HG03139 (cell line): ENCODE measurements around the gene RAP1B.

Source experiments
- ATAC-seq: cut with Tn5 transposase; IDR thresholded peaks from one replicate; pipeline ENCODE4 v1.9.1; 2021; ENCODE audit not compliant: unreplicated experiment

The RAP1B gene

DNA sequence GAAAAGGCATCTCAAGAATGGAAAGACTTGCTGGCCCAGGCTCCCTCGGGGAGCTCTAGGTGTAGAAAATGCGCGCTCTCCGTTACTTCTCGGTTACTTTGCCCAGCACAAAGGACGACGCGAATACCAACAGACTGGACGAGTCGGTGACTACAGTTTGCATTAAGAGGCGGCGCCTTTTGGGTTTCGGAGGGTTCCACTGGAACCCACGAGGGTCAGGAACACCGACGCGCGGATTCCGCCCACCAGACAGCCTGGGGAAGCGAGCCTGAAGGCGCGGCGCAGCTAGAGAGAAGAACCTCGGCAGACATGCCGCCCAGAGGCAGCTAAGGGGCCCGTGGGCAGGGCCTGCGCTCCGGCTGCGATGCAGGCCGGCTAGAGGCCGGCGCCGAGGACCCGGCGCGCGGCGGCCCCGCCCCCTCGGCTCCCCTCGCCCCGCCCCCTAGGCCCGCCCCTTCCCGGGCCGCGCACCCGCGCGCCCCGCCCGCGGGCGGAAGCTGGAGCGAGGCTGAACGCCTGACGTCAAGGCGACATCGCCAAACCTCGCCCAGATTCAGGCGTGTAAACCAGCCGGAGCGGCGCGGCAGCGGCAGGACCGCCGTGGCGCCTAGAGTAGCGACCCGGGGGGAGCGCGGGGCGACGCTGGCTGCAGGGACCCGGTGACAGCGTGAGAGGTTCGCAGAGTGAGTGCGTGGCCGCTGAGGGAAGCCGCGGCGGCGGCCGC is at the start of gene RAP1B:
RAP1B (plus strand) TSS at position 530 of the 724 bp plus-strand sequence. CDS start 37,826 bp downstream, outside the sequence.
- ATAC-seq: peak; percentile 75

DNA sequence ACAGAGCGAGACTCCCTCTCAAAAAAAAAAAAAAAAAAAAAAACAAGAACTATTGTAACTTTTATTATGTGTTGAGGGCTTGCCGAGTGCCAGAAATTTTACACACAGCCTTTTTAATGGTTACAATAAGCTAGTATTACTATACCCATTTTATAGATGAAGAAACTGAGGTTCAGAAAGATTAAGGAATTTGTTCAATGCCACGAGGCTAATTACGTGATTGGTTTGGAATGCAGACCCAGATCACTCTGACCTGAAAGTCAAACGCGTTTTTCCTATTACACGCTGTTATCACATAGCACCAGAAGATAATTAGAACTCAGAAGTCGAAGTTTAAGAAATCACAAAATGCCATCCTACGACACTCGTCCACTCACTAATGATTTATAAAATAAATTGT is 48.9 kb upstream of the RAP1B start:
- no peak for ATAC-seq

DNA sequence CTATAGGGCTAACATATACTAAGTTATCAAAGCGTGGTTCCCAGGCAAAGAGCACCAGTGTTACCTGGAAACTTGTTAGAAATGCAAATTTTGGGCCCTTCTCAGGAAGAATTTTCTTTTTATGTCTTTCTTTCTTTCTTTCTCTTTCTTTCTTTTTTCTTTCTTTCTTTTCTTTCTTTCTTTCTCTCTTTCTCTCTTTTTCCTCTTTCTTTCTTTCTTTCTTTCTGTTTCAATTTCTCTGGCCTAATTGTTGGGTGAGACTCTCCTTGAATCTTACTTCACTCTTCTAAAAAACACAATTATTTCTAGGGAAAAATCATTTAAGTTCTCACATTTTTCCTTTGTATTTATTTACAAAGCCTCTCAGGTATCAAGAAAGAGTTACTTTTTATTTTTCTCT is 46.5 kb upstream of the RAP1B start:
- ATAC-seq: no peak

DNA sequence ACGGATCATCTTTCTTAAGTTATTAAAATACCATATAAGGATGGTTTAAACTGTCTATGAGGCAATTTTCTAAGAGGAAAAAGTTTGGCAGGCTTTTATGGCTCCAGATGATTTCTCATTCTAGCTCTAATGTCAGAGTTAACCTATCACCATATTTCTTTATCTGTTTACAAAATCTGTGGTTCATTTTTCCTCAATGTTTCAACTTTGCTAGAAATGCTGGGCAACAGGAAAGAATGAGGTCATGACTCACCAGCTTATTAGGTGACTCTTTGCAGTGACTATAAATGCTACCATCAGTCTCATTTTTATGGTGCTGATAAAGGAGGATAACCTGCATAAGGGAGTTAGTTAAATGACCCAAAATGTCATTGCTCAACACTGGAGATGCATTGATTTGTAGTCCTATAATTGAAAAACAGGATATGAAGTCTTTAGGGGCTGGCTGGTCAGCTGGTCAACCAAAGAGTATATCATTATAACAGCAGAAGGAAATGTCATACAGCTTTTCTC is 45.3 kb upstream of the RAP1B start:
- no peak for ATAC-seq

DNA sequence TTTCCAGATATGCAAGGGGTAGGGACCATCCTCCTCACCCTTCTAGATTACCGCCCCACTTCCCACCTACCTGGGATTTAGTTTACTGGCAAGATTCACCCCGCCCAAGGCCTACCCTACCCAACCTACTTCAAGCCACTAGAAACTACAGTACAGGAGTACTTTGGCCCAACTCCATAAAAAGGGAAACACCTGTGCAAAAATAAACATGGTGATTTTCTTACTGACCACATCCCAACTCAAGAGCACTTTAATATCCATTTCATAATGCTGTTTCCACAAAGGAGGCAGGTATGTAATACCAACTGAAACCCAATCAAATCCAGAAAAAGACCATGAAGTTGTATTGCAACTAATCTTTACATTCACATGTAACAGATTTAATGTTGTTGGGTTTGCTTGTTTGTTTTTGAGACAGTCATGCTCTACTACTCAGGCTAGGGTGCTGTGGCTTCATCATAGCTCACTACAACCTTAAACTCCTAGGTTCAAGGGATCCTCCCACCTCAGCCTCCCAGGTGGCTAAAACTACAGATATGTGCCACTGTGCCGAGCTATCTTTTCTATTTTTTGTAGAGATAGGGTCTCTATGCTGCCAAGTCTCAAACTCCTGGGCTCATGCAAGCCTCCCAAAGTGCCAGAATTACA is 41.7 kb upstream of the RAP1B start:
- no peak for ATAC-seq

DNA sequence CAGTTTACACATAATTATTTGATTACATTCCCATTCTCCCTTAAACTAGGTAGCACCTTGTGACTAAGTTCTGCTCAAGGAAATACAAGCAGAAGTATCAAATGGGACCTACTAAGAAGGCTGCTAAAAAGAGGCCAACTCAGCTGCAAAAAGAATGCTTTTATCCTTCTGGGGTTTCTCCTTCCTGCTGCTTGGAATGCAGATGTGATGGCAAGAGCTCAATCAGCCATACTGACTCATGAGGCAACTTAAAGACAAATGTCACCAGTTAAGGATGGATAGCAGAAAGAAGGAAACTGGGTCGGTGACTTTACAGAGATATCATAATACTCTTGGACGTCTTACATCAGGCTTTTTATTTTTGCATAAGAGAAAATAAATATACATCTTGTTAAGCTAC is 38.0 kb upstream of the RAP1B start:
- no peak for ATAC-seq

DNA sequence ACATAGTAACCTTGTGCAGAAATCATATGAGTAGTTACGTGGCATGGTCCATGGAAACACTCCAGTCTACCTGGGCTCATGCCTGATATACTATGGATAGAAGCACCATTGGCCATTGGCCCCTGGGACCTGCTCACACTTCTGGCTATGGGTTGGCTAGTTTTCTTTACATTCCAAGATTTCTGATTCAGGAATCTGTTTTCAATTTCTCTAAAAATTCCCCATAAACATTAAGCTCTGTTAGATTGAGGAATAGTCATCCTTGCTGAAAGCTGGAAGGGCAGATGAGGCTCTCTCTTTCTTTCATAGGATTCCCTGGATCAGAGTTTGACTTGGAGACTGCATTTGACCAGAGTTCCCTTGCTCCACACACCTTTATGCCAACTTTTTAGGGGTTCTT is 37.3 kb upstream of the RAP1B start:
- no peak for ATAC-seq

DNA sequence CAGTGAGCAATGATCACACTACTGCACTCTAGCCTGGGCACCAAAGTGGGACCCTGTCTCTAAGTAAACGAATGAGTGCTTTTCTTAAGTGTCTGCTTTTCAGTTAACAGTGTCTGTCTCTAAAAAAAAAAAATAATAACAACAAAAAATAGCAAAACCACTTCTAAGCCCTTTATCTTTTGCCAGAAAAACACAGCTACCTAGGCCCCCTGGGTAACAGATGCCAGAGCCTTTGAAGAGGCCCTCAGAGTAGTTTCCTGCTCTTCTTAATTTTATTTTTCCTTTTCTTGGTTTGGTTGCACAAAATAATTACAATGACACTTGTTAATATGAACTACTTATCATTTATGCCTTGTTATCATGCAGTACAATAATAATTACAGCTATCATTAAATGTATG is 32.8 kb upstream of the RAP1B start:
- ATAC-seq: no peak

DNA sequence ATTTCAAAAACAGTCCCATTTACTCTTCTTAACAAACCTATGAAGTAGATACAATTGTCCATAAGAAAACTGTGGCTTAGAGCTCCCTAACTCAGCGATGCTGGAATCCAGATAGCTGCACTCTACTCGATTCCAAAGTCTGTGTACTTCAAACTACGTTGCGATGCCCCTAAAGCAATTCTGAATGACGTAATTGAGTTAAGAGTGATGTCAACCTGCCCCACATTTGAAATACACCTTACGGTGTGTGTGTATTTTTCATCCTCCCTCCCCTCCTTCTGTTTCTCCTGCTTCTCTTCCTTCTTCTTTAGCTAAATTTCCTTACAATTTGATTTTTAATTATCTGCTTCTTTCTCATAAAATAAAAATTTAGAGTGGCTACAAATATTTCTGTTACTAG is 31.9 kb upstream of the RAP1B start:
- ATAC-seq: no peak

DNA sequence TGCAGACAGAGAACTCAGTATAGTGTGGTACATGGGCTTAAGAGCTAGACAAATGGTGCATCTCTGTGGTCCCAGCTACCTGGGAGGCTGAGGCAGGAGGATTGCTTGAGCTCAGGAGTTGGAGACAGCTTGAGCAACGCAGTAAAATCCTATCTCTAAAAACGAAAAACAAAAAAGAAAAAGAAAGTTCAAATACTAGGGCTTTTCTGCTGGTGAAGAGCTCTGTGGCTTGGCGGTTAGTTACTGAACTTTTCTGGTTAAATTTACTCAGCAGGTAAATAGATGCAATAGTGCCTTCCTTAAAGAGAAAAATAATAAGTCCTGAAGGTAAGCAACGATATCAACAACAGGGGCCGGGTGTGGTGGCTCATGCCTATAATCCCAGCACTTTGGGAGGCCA is 31.4 kb upstream of the RAP1B start:
- ATAC-seq: no peak

DNA sequence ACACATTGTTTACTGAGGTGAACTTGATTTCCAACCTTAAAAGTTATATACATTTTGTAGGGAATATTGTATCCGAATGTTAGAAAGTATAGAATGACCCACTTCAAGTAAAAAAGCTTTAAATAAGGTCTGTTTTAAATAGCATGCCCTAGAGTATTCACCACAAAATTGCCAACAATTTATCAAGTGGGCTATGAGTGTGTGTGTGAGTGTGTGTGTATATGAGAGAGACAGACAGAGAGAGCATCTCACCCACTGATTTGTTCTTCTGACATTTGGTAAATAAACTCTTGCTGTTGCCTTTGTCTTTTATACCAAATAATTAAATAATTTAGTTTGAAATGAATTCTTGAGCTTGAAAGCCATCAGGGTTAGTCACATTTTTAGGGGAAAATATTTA is 29.8 kb upstream of the RAP1B start:
- no peak for ATAC-seq

DNA sequence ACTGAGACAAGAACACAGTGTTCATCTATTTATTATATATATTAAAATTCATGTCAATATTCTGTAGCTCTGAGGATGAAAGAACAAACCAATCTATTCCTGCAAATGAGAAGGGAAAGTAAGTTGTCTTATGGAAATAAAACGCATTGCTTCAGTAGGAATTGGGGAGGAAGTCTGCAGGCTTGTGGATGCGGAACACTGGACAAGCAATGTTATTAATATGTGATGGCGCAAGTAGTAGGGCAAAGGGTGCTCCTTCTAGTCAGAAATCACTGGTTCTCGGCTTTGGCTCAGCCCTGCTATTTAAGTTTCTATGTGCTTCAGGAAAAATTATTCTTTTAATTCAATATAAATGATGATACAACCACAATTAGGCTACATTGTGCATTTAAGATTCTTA is 28.8 kb upstream of the RAP1B start:
- ATAC-seq: no peak

DNA sequence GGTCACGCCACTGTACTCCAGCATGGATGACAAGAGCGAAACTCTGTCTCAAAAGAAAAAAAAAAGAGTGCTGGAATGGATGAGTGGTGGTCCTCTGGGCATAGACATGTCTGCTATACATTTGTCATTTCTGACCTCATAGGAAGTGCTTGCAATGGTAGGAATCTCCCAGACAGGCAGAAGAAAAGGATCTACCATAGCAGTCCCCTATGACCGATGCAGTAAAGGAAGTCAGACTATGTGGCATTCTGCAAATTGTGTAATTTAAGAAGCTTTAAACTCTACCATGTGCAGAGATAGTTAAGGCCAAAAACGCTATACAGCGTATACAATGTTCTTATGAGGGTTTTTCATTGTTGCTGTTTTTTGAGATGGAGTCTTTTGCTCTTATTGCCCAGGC is 24.7 kb upstream of the RAP1B start:
- no peak for ATAC-seq

DNA sequence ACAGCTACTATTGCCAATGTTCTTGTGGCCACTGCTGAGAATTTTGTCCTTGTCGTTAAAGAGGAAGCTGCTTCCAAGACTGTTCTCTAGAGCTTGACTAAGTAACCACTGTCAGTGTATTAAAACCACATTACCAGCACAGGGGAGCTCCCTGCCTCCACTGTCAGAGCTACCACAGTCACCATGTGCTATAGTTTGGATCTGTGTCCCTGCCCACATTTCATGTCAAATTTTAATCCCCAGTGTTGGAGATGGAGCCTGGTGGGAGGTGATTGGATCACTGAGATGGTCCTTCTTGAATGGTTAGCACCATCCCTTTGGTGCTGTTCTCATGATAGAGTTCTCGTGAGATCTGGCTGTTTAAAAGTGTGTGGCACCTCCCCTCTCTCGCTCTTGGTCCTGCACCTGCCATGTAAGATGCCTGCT is 23.2 kb upstream of the RAP1B start:
- ATAC-seq: peak; percentile 74

DNA sequence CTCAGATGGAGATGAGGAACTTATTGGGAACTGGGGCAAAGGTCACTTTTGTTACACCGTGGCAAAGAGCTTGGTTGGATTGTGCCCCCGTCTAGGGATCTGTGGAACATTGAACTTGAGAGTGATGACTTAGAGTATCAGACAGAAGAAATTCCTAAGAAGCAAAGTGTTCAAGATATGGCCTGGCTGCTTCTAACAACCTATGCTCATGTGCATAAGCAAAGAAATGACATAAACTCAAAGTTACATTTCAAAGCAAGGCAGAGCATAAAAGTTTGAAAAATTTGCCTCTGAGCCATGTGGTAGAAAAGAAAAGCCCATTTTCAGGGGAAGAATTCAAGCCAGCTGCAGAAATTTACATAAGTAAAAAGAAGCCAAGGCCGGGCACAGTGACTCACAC is 21.5 kb upstream of the RAP1B start:
- no peak for ATAC-seq

DNA sequence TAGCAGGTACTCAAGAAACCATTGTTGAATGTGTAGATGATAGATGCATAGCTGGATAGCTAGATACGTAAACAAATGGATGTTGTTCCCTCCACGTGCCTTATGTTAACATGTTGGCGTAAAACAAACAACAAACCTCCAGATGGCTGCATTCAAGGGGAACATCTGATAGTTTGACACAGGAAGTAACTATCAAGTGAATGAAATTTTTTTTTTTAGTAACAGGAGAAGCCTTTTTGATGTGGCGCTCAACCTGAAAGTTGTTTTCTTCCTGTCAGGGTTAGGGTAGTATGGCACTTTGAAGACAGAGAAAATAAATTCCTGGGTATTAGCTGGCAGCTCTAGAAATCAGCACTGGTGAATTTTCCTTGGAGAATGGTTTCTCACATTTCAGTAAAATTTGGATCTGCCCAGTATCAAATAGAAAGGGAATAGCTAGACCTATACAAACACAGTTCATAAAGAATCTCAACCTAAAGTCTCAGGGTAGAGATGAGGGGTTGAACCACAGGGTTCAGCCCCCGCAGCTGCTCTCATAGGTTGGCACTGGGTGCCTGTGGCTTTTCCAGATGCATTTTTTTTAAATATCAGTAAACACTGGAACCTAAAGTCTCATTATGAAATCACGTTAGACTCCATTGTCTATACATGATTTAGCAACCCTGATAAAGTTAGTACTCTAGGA is 18.8 kb upstream of the RAP1B start:
- no peak for ATAC-seq

DNA sequence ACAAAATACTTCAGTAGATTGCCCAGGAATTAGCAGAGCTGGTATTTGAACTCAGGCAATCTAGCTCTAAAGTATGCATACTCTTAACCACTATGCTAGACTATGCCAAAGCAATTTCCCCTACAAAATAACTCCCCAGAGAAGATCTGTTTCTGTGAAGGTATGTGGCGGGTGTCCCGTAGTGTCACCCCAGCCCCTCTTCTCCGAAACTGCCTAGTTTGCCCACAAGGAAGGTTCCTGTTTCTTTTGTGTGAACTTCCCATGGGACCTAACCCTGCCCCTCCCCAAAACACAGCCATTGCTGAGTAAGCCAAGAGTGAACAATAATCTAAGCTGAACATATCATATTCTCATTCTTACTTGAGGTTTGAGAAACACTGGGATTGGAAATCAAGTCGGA is 15.5 kb upstream of the RAP1B start:
- no peak for ATAC-seq

DNA sequence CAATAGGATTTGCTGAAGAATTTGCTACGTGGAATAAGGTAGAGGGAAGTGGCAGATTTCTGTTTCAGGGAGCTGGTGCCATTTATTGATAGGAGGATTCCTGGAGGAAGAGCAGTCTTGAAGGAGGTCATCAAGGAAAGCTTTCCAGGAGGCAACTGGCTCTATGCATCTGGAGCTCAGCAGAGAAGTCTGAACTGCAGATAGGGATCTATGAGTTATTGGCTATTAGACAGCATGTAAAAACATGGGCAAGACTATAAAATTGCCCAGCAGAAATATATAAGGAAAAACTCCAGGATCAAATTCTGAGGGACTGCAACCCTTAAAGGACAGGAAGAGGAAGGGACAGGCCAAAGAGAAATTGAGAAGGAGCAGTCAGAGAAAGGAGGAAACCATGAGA is 8.9 kb upstream of the RAP1B start:
- no peak for ATAC-seq

DNA sequence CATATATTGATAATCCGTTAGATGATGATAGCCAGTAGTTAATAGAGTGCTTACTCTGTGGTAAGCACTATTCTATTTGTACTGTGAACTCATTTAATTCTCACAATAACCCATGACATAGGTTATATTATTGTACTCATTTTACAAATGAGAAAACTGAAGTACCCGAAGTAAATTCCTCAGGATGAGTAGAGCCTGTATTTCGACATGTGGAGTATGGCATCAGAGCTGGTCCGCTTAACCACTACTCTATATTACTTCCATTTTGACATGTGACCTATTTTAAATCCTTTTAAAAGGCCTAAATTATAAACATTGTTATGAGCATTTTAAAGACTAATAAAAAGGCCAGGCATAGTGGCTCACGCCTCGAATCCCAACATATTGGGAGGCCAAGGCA is 8.0 kb upstream of the RAP1B start:
- no peak for ATAC-seq

DNA sequence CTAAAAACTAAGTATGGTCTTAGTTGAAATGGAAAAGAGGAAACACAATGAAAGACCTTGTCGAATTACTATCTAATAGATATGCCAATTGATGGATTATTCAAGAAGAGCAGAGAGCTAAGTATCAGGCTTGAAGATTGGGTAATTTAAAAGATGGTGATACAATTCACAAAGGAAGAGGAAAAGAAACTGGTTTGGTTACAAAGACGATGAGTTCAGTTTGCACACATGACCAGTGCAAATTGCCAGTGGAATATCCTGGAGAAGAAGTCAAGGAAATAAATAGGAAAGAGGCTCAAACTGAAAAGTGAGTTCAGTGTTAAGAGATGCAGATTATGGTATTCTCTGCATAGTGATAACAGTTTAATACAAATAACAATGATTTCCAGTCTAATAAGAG is 2.5 kb upstream of the RAP1B start:
- ATAC-seq: no peak

DNA sequence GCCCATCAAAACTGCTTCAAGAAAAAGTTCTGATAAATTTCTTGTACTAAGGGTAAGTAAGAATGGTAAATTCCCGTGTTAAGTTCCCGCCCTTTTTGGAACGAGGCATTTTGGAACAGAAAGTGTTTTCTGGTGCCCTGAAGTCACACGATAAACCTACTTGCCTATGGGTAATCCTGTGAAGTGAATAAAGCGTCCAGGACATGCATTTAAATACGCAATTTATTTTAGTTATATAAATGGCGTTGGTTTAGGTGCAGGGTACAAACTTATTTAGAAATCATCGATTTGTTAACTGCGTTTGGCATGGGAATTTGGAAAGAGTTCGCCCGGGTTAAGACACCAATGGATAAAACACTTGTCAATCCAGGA is 715 bp upstream of the RAP1B start:
- ATAC-seq: no peak
